Sigmoid colon (tissue), 7 donors: ENCODE measurements around the gene CACHD1. TPM values are rescaled to one million over a fixed set of nuclear protein-coding genes. Genes with fewer than 3 reads are reported as not detected.

Source experiments
- DNase-seq: peaks from one replicate; pipeline ENCODE4 v3.0.0-alpha.2; 2019
- H3K27ac ChIP-seq, 4 donors: fragments of 200-600 bp; sonication (generic); one replicate each; pipeline ENCODE4 v1.5.1; 2016 to 2019; ENCODE audit warnings: mild to moderate bottlenecking in 1 of 4
- H3K27me3 ChIP-seq, 3 donors: fragments of 200-600 bp; sonication (generic); one replicate each; pipeline ENCODE4 v1.5.1; 2019; ENCODE audit warnings: mild to moderate bottlenecking in 1 of 3
- H3K36me3 ChIP-seq, 4 donors: fragments of 200-600 bp; sonication (generic); one replicate each; pipeline ENCODE4 v1.5.1; 2016 to 2019
- H3K4me1 ChIP-seq, 4 donors: fragments of 200-600 bp; sonication (generic); one replicate each; pipeline ENCODE4 v1.5.1; 2017 to 2019
- H3K4me3 ChIP-seq, 4 donors: fragments of 200-600 bp; sonication (generic); one replicate each; pipeline ENCODE4 v1.5.1; 2017 to 2019; ENCODE audit warnings: mild to moderate bottlenecking in 2 of 4, moderate library complexity in 1 of 4
- H3K9me3 ChIP-seq, 4 donors: fragments of 200-600 bp in 3 of 4; sonication (generic) in 3 of 4; one replicate each; pipeline versions ENCODE4 v1.5.1 to v1.6.1; 2013 to 2019
- CTCF ChIP-seq, 4 experiments: fragments of 450-650 bp in 3 of 4; fragments of 200-600 bp in 1 of 4; IDR thresholded peaks; one replicate each; pipeline ENCODE4 v1.5.1; 2016 to 2019; ENCODE audit warnings: antibody characterized with exemption in 4 of 4, mild to moderate bottlenecking in 3 of 4, moderate library complexity in 2 of 4
- EP300 ChIP-seq, 4 donors: sonication (generic); formaldehyde crosslinking; IDR thresholded peaks; one replicate each; pipeline ENCODE4 v1.6.1; 2017; ENCODE audit warnings: antibody characterized with exemption in 4 of 4
- POLR2A ChIP-seq, 2 donors: fragments of 450-650 bp; IDR thresholded peaks; one replicate each; pipeline ENCODE4 v1.6.1; 2016; ENCODE audit warnings: antibody characterized with exemption in 2 of 2, mild to moderate bottlenecking in 2 of 2, moderate library complexity in 2 of 2
- POLR2AphosphoS5 ChIP-seq, 4 donors: sonication (generic); formaldehyde crosslinking; IDR thresholded peaks; one replicate each; pipeline ENCODE4 v1.6.1; 2017; ENCODE audit warnings: antibody characterized with exemption in 4 of 4
- WGBS, 2 donors: extraction: QIAGEN DNeasy Blood & Tissue Kit; methylation state at CpG; one replicate each; pipeline ENCODE4 v1.1.7; 2013; 5-methylcytosine and 5-hydroxymethylcytosine counted together
- intact Hi-C: fragments of 100-400 bp; cut with DNase I; formaldehyde crosslinking; loops from one replicate; pipeline ENCODE4 v1.15.1; 2023
- polyA plus RNA-seq, 3 donors: library from polyadenylated mRNA; stranded (reverse); fragments of 200-250 nt; gene quantifications; one replicate each; pipeline ENCODE4 v1.2.3, GENCODE V29; 2013
- total RNA-seq, 4 donors: library from RNA; depleted of rRNA; stranded (reverse); fragments of >200 nt; gene quantifications; one replicate each; pipeline ENCODE4 v1.1.0, GENCODE V29; 2016
- donor health status: healthy with polysubstance abuse.
- donor health status: Bipolar disorder and iron deficiency.
- donor health status: healthy.

Gene CACHD1
- total and polyA plus RNA-seq, 7 donors: 0.23 to 7.1 (median 3.7) TPM

DNA sequence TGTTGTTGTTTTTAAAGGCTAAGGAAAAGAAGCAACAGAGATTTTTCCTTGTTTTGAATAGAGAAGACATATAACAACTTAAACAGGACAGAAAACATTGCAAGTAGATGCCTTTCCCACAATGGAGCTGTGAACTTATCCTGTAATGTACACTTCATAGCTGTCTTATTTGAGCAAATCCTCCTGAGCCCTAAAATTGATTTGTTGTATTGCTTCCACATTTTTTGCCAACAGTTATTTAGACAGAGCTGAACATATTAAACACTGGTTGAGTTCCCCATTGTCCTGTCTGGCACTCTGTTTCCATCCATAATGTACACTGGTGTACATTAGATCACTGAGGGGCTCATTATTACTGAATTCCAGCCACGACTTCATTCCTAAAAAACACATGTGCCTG, 32.2 kb downstream of the CACHD1 start:
- TF ChIP-seq CTCF (IDR thresholded peaks at IDR 0.05) (no peak), POLR2AphosphoS5 (IDR thresholded peaks at IDR 0.05) (no peak), EP300 (IDR thresholded peaks at IDR 0.05) (no peak), POLR2A (IDR thresholded peaks at IDR 0.05) (no peak)
- Histone ChIP-seq H3K27me3 (no peaks in the 10 kb centered on the region), H3K4me1 (peaks cover 0 to 16% (median 9%) of the 10 kb centered on the region in 4 donors), H3K9me3 (no peaks in the 10 kb centered on the region), H3K27ac (no peak overlapping the region), H3K4me3 (no peak overlapping the region), H3K36me3 (no peaks in the 10 kb centered on the region)
- 70 to 83% methylated on average over 1 of the region's 1 CpG for WGBS, 2 donors
- DNase-seq: no peak
- intact Hi-C loops: no loop called here

DNA sequence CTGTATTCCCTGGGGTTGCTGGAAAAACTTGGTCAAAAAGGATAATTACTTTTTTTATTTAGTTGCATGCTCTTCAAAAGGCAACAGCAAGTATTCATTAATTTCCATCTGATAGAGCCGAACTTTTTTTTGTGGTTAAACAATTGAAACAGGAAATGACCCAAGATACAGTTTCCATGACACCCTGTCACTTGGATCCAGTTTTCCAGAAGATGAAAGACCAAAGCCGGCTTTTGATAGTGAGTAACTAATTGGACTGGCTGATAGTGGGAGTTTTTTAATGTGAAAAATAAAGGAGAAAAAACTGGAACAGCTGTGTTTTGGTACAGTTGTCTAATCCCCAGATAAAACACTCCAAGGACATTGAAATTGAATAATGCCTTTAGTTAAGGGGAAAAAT, 33.0 kb downstream of the CACHD1 start:
- no peak for DNase-seq
- Histone ChIP-seq H3K4me3 (no peak overlapping the region), H3K36me3 (no peaks in the 10 kb centered on the region), H3K4me1 (peaks cover 0 to 16% (median 9%) of the 10 kb centered on the region in 4 donors), H3K27me3 (no peaks in the 10 kb centered on the region), H3K27ac (peak overlapping the region in 1 of 4 donors; percentile 14), H3K9me3 (no peaks in the 10 kb centered on the region)
- 64 to 75% methylated on average over 2 of the region's 2 CpGs for WGBS, 2 donors
- intact Hi-C loops: no loop called here
- TF ChIP-seq POLR2AphosphoS5 (IDR thresholded peaks at IDR 0.05) (no peak), EP300 (IDR thresholded peaks at IDR 0.05) (no peak), POLR2A (IDR thresholded peaks at IDR 0.05) (no peak), CTCF (IDR thresholded peaks at IDR 0.05) (no peak)

DNA sequence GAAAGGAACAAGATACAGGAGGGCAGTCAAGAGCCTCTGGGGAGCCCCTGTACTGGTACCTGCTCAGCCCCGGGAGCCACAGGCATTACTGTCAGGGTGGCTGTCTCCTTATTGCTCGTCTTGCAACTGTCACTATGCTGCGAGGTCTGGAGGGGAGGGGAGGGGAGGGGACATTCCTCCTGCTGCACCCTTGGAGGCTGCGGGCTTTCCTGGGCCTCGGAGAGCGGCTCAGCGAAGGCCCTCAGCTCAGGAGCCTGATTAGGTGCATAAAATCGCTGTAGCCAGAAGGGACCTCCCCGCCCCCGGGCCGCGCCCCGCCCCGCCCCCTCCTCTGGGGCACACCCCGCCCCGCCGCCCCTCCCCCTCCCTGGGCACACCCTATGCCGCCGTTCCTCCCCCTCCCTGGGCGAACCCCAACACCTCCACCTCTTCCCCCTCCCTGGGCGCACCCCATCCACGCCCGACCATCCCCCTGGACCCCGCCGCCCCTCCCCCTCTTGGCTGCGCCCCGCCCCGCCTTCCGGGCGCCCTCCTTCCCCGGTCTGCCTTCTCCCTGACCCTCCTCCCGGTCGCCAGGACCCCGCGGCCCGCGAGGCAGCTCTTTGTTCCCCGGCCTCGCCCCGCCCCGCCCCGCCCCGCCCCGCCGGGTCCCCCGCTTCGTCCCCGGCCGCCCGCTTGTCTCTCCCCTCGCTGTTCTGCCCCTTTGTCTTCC, 35.5 kb downstream of the CACHD1 start:
- Histone ChIP-seq H3K36me3 (no peaks in the 10 kb centered on the region), H3K4me1 (peaks cover 0 to 16% (median 9%) of the 10 kb centered on the region in 4 donors), H3K4me3 (peak overlapping the region; percentile 42 to 55 (median 50)), H3K27ac (peak overlapping the region in 2 of 4 donors; percentile 23 to 27), H3K9me3 (no peaks in the 10 kb centered on the region), H3K27me3 (no peaks in the 10 kb centered on the region)
- DNase-seq: no peak
- WGBS, 2 donors: 2% methylated on average over 50 to 51 of the region's 51 CpGs
- intact Hi-C loops: no loop called here
- TF ChIP-seq POLR2A (IDR thresholded peaks at IDR 0.05) (no peak), POLR2AphosphoS5 (IDR thresholded peaks at IDR 0.05) (no peak), CTCF (IDR thresholded peaks at IDR 0.05) (no peak), EP300 (IDR thresholded peaks at IDR 0.05) (no peak)

GRCh38 chr1:64505944-64506655, 36.2 kb downstream of the CACHD1 start:
- no peak for TF ChIP-seq POLR2A (IDR thresholded peaks at IDR 0.05)
- no peaks in the 10 kb centered on the region for H3K9me3 ChIP-seq
- DNase-seq: no peak
- peak overlapping the region in 2 of 4 donors; percentile 23 to 27 for H3K27ac ChIP-seq
- no peaks in the 10 kb centered on the region for H3K36me3 ChIP-seq
- intact Hi-C loops: no loop called here
- H3K4me1 ChIP-seq: peaks cover 0 to 16% (median 9%) of the 10 kb centered on the region in 4 donors
- 9 to 36% methylated on average over 15 of the region's 15 CpGs for WGBS, 2 donors
- H3K4me3 ChIP-seq: peak overlapping the region; percentile 42 to 55 (median 50)
- H3K27me3 ChIP-seq: no peaks in the 10 kb centered on the region

DNA sequence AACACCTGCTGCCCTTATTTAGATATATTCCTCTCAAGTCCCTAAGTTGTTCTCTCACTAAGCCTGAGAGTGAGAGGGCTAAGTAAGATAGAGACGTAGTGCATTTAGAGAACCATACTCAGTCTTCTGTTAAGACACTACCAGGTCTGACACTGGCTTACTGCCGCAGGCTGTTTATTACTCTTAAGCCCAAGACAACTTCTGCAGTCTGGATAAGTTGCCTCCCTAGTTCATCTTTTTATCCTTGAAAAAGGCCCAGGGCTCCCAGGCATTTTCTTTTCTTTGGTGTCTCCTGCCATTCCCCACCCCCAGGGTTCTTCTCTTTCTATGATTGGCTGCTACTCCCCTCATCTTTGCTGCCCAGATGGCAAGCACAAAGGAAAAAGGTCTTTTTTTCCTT, 38.7 kb downstream of the CACHD1 start:
- no peaks in the 10 kb centered on the region for H3K9me3 ChIP-seq
- no peaks in the 10 kb centered on the region for H3K27me3 ChIP-seq
- TF ChIP-seq CTCF (IDR thresholded peaks at IDR 0.05) (no peak), POLR2A (IDR thresholded peaks at IDR 0.05) (no peak), EP300 (IDR thresholded peaks at IDR 0.05) (no peak), POLR2AphosphoS5 (IDR thresholded peaks at IDR 0.05) (no peak)
- H3K36me3 ChIP-seq: no peaks in the 10 kb centered on the region
- peaks cover 0 to 30% (median 19%) of the 10 kb centered on the region in 4 donors for H3K4me1 ChIP-seq
- WGBS, 2 donors: 87% methylated on average over 2 of the region's 2 CpGs
- no peak overlapping the region for H3K27ac ChIP-seq
- intact Hi-C loops: no loop called here
- H3K4me3 ChIP-seq: no peak overlapping the region
- no peak for DNase-seq
